OCI-LY3 (cell line): ENCODE results near the gene NDRG2.

Experiments
- CTCF ChIP-seq: fragments of 200-600, 300-600 bp; sonication (generic); IDR thresholded peaks from 2 replicates; pipeline ENCODE4 v1.5.1; 2014; ENCODE audit warnings: antibody characterized with exemption, low read length, low read depth
- EZH2phosphoT487 ChIP-seq: fragments of 200-600 bp; shearing (Covaris generic); IDR thresholded peaks from 2 replicates; pipeline ENCODE4 v1.6.1; 2018; ENCODE audit warnings: antibody characterized with exemption, mixed run types, low read depth

- TF ChIP-seq CTCF, result no peak
- TF ChIP-seq EZH2phosphoT487, result no peak
Measured at GRCh38 chr14:21026274-21026987, 1.6 kb upstream of the NDRG2 start.
